Panc1 (cell line): ENCODE measurements around the gene NCAM1. TPM values are rescaled to one million over a fixed set of nuclear protein-coding genes. Genes with fewer than 3 reads are reported as not detected.

Experiments used
- ATAC-seq: fragments of 200-7000 bp; cut with Tn5 transposase; 2 replicates; pipeline ENCODE4 v1.9.1; 2020; ENCODE audit warnings: mild to moderate bottlenecking, moderate library complexity
- BruUV-seq: library from RNA; stranded (reverse); fragments of 400-500 nt; replicated peaks from 2 replicates; lab custom pipeline; 2021; lab: Mats Ljungman, UMichigan
- CTCF ChIA-PET: fragments of 300-600 bp; sonication (Branson Sonifier 250); formaldehyde crosslinking; loops from one replicate; lab custom pipeline; 2022; ENCODE audit warnings: antibody characterized with exemption; lab: Charles Lee
- POLR2A ChIA-PET: fragments of 300-600 bp; sonication (Branson Sonifier 250); formaldehyde crosslinking; loops from one replicate; lab custom pipeline; 2022; ENCODE audit warnings: antibody characterized with exemption; lab: Charles Lee
- DNase-seq: peaks from one replicate; pipeline ENCODE4 v3.0.0-alpha.2; 2010; ENCODE audit warnings: low read depth, low spot score
- H3K27ac ChIP-seq: 2 replicates; pipeline ENCODE4 v1.5.1; 2011; ENCODE audit warnings: mild to moderate bottlenecking, low read length, inconsistent platforms
- H3K27me3 ChIP-seq: fragments of 200-500 bp; sonication (Bioruptor generic); 2 replicates; pipeline ENCODE4 v1.6.0; 2014; ENCODE audit warnings: low read length, inconsistent platforms; ENCODE audit not compliant: control insufficient read depth, insufficient read depth
- H3K36me3 ChIP-seq: fragments of 200-500 bp; sonication (Bioruptor generic); 2 replicates; pipeline ENCODE4 v1.5.1; 2014; ENCODE audit warnings: inconsistent platforms, mild to moderate bottlenecking, low read length, moderate library complexity; ENCODE audit not compliant: control insufficient read depth, insufficient read depth
- H3K4me1 ChIP-seq: 2 replicates; pipeline ENCODE4 v1.5.1; 2011; ENCODE audit warnings: inconsistent platforms, mild to moderate bottlenecking, low read length, moderate library complexity; ENCODE audit not compliant: control insufficient read depth, insufficient read depth
- H3K4me3 ChIP-seq, 2 experiments: 2 replicates each; pipeline ENCODE4 v1.5.1; 2011 to 2012; ENCODE audit warnings: low read depth in 2 of 2, low read length in 2 of 2, mild to moderate bottlenecking in 2 of 2, inconsistent platforms in 1 of 2, moderate library complexity in 1 of 2
- H3K9me3 ChIP-seq: fragments of 200-500 bp; sonication (Bioruptor generic); 2 replicates; pipeline ENCODE4 v1.5.1; 2014; ENCODE audit warnings: low read depth, mild to moderate bottlenecking, inconsistent platforms, low read length, moderate library complexity; ENCODE audit not compliant: control insufficient read depth, insufficient read depth
- POLR2AphosphoS5 ChIP-seq: IDR thresholded peaks from 2 replicates; pipeline ENCODE4 v1.6.1; 2012; ENCODE audit warnings: mild to moderate bottlenecking, low read depth, low read length, moderate library complexity
- SIN3A ChIP-seq: IDR thresholded peaks from 2 replicates; pipeline ENCODE4 v1.6.1; 2012; ENCODE audit warnings: low read depth, mild to moderate bottlenecking, low read length, moderate library complexity, borderline replicate concordance; ENCODE audit not compliant: insufficient read depth
- TCF7L2 ChIP-seq: IDR thresholded peaks from 2 replicates; pipeline ENCODE4 v1.6.1; 2011; ENCODE audit warnings: mild to moderate bottlenecking, low read depth, low read length, inconsistent platforms
- in situ Hi-C: cut with HindIII; loops from 2 replicates; pipeline ENCODE4 v1.10.0; 2016; ENCODE audit warnings: low sequenced_read_pairs, low pct_unique_long_range_greater_than_20kb
- intact Hi-C: fragments of 100-400 bp; cut with micrococcal nuclease; formaldehyde crosslinking; loops from one replicate; pipeline ENCODE4 v1.10.0; 2022; ENCODE audit not compliant: unreplicated experiment
- total RNA-seq: library from RNA; stranded (reverse); gene quantifications from one replicate; pipeline ENCODE4 v1.2.1, GENCODE V29; 2021; ENCODE audit not compliant: unreplicated experiment
- TF ChIP-seq, protein P1 (sequence below): fragments of 450-650 bp; IDR thresholded peaks from 2 replicates; pipeline ENCODE4 v1.5.1; 2017; ENCODE audit warnings: mild to moderate bottlenecking
- TF ChIP-seq, protein P2 (sequence below), 2 experiments: IDR thresholded peaks; 2 replicates each; pipeline ENCODE4 v1.6.1; 2011 to 2012; ENCODE audit warnings: low read depth in 2 of 2, control low read depth in 1 of 2, low read length in 1 of 2, mild to moderate bottlenecking in 1 of 2, moderate library complexity in 1 of 2; ENCODE audit not compliant: insufficient read depth in 1 of 2

Gene NCAM1
- total RNA-seq, 1 experiment from 2014 or later: 0.18 TPM

DNA sequence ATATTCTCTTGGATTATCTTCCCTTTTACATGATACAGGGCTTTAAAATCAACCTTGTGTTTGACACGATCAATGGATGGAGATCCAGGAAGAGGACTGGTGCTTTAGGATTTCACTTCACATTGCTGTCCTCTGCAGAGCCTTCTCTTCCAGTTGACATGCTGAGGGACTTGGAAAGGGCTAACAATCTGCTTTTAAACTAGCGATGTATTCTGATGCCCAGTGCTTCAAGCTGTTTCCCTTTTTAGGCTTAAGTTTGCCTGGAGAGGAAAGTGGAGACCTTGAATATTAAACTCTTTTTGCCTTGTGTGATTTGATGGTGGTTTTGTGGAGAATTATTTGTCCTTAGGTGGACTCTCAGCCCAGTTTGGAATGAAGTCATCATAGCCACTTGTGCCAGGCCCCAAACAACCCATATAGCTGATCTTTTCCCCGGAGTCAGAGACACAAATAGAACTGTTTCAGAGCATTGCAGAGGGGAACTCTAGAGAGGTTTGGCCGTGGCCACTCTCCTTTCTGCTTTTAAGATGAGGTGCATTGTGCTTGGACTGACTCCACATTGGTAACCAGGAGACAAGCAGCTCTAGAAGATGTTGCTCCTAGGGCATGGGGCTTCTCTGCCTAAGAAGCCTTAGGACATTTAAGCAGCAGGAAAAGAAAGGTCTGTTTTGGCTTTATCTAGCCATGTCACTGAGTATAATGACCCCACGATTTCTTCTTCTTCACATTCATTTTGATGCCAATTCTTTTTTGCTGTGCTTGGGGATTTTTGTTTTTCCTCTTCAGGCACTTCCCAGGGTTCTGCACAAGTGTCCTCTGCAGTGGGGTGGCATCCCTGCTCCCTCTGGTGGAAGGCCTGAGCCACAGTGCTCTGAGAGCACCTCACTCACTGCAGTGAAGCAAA is 152.8 kb downstream of the NCAM1 start:
- H3K36me3 ChIP-seq: no peaks in the 10 kb centered on the region
- DNase-seq (peak; percentile 24), ATAC-seq (peak; percentile 95)
- POLR2A ChIA-PET: no interaction called here
- intact Hi-C loops: loop anchor here (2.0 to 10.0 kb wide), 2 partner anchors 529 to 823 kb away; no protein-coding TSS in a partner anchor
- in situ Hi-C loops: no loop called here
- peaks cover 13% of the 10 kb centered on the region for H3K27me3 ChIP-seq
- no peaks in the 10 kb centered on the region for H3K4me1 ChIP-seq
- H3K4me3 ChIP-seq: no peak overlapping the region
- BruUV-seq: no TSS peak
- H3K27ac ChIP-seq: no peak overlapping the region
- CTCF ChIA-PET: no interaction called here
- H3K9me3 ChIP-seq: no peaks in the 10 kb centered on the region
- TF ChIP-seq TCF7L2: no peak
- TF ChIP-seq, protein P1, sequence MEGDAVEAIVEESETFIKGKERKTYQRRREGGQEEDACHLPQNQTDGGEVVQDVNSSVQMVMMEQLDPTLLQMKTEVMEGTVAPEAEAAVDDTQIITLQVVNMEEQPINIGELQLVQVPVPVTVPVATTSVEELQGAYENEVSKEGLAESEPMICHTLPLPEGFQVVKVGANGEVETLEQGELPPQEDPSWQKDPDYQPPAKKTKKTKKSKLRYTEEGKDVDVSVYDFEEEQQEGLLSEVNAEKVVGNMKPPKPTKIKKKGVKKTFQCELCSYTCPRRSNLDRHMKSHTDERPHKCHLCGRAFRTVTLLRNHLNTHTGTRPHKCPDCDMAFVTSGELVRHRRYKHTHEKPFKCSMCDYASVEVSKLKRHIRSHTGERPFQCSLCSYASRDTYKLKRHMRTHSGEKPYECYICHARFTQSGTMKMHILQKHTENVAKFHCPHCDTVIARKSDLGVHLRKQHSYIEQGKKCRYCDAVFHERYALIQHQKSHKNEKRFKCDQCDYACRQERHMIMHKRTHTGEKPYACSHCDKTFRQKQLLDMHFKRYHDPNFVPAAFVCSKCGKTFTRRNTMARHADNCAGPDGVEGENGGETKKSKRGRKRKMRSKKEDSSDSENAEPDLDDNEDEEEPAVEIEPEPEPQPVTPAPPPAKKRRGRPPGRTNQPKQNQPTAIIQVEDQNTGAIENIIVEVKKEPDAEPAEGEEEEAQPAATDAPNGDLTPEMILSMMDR: peak; percentile 78

DNA sequence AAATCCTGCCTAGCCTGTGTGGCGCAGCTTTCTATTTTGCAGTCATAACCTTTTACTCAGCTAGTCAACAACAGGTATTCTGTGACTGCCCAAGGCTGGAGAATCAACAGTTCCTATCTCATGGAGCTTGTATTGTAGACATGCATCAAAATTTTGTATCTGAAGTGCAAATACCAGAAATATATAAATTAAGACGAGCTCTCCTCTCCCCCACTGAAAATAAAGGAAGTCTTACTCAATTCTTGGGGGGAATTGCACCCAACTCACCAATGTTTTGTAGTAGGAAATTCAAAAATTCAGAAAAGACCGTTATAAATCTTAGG is 153.4 kb downstream of the NCAM1 start:
- in situ Hi-C loops (no loop called here), intact Hi-C loops (loop anchor here (2.0 to 10.0 kb wide), 2 partner anchors 530 to 824 kb away; no protein-coding TSS in a partner anchor)
- ChIA-PET CTCF (no interaction called here), POLR2A (no interaction called here)
- ATAC-seq (no peak), DNase-seq (no peak)
- Histone ChIP-seq H3K27ac (no peak overlapping the region), H3K36me3 (no peaks in the 10 kb centered on the region), H3K9me3 (no peaks in the 10 kb centered on the region), H3K27me3 (peaks cover 13% of the 10 kb centered on the region), H3K4me1 (no peaks in the 10 kb centered on the region), H3K4me3 (no peak overlapping the region)
- TF ChIP-seq POLR2AphosphoS5 (no peak), SIN3A (no peak)
- TF ChIP-seq, protein P1: peak; percentile 28; the same call in 1 of the 2 replicates
- BruUV-seq: no TSS peak

DNA sequence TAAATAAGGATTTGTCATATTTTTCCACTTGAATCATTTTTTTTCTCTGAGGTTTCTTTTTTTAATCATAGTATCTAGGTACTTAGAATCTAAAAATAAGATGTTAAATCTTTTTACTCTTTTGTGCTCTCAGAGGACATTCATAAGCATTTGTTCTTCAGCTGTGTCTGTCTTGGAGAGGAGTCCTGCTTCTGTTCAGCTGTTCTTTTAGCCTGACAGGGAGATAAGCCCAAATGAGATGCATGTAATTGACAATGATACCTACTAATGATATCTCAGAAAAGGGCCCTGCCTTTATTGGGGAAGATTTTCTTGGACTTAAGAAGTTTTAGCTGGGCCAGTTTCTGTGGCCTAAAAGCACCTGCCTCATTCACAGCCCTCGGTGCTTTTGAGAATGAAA is 156.9 kb downstream of the NCAM1 start:
- H3K27ac ChIP-seq: no peak overlapping the region
- CTCF ChIA-PET: no interaction called here
- TF ChIP-seq, protein P1: no peak
- TF ChIP-seq POLR2AphosphoS5 (no peak), TCF7L2 (no peak), SIN3A (no peak)
- TF ChIP-seq, protein P2, sequence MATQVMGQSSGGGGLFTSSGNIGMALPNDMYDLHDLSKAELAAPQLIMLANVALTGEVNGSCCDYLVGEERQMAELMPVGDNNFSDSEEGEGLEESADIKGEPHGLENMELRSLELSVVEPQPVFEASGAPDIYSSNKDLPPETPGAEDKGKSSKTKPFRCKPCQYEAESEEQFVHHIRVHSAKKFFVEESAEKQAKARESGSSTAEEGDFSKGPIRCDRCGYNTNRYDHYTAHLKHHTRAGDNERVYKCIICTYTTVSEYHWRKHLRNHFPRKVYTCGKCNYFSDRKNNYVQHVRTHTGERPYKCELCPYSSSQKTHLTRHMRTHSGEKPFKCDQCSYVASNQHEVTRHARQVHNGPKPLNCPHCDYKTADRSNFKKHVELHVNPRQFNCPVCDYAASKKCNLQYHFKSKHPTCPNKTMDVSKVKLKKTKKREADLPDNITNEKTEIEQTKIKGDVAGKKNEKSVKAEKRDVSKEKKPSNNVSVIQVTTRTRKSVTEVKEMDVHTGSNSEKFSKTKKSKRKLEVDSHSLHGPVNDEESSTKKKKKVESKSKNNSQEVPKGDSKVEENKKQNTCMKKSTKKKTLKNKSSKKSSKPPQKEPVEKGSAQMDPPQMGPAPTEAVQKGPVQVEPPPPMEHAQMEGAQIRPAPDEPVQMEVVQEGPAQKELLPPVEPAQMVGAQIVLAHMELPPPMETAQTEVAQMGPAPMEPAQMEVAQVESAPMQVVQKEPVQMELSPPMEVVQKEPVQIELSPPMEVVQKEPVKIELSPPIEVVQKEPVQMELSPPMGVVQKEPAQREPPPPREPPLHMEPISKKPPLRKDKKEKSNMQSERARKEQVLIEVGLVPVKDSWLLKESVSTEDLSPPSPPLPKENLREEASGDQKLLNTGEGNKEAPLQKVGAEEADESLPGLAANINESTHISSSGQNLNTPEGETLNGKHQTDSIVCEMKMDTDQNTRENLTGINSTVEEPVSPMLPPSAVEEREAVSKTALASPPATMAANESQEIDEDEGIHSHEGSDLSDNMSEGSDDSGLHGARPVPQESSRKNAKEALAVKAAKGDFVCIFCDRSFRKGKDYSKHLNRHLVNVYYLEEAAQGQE (IDR thresholded peaks at IDR 0.05; ENCODE audit: insufficient read depth in 1 of 2, low read depth in 2 of 2, low read length in 1 of 2): no peak
- in situ Hi-C loops: no loop called here
- no peak for ATAC-seq
- intact Hi-C loops: loop anchor here (10.0 kb wide), 1 partner anchor 533 kb away; no protein-coding TSS in a partner anchor
- H3K4me3 ChIP-seq: no peak overlapping the region
- no peaks in the 10 kb centered on the region for H3K9me3 ChIP-seq
- POLR2A ChIA-PET: no interaction called here
- H3K27me3 ChIP-seq: peaks cover 13% of the 10 kb centered on the region
- DNase-seq: no peak
- no peaks in the 10 kb centered on the region for H3K4me1 ChIP-seq
- H3K36me3 ChIP-seq: no peaks in the 10 kb centered on the region
- BruUV-seq: no TSS peak
